SK-N-SH (cell line): ENCODE measurements around the gene LRRC8E. TPM values are rescaled to one million over a fixed set of nuclear protein-coding genes. Genes with fewer than 3 reads are reported as not detected.

Source experiments
- CTCF ChIA-PET: fragments of 300-600, 350-600 bp; formaldehyde crosslinking; extraction: SDS; loops from one replicate; lab custom pipeline; 2021; lab: Yijun Ruan, JAX
- POLR2A ChIA-PET: fragments of 350-600 bp; sonication (Branson Sonifier 250); formaldehyde crosslinking; extraction: SDS; loops from one replicate; lab custom pipeline; 2020; ENCODE audit warnings: antibody characterized with exemption, inconsistent platforms; lab: Yijun Ruan, JAX
- DNase-seq: peaks from one replicate; pipeline ENCODE4 v3.0.0; 2012
- H2AFZ ChIP-seq: fragments of 200-600 bp; sonication (generic); 2 replicates; pipeline ENCODE4 v1.8.1; 2016; ENCODE audit warnings: antibody characterized with exemption, mild to moderate bottlenecking, low read depth
- H3F3A ChIP-seq: fragments of 200-600 bp; sonication (generic); replicated peaks from 2 replicates; pipeline ENCODE3; 2016; ENCODE audit warnings: antibody characterized with exemption, mild to moderate bottlenecking; ENCODE audit not compliant: insufficient read depth
- H3K27ac ChIP-seq, 2 experiments: fragments of 200-500 bp in 1 of 2; fragments of 200-600 bp in 1 of 2; sonication (Bioruptor generic) in 1 of 2; sonication (generic), shearing (Covaris generic) in 1 of 2; 2 replicates each; pipeline versions ENCODE4 v1.5.1 to v1.6.1; 2014 to 2016; ENCODE audit warnings: low read depth in 2 of 2, inconsistent platforms in 1 of 2, low read length in 1 of 2, mild to moderate bottlenecking in 1 of 2, mixed read lengths in 1 of 2
- H3K27me3 ChIP-seq: fragments of 200-600 bp; sonication (generic), shearing (Covaris generic); 2 replicates; pipeline ENCODE4 v1.6.1; 2016; ENCODE audit warnings: mixed run types; ENCODE audit not compliant: insufficient read depth
- H3K36me3 ChIP-seq, 2 experiments: fragments of 200-500 bp in 1 of 2; fragments of 200-600 bp in 1 of 2; sonication (Bioruptor generic) in 1 of 2; sonication (generic) in 1 of 2; replicated peaks in 1 of 2; 2 replicates each; pipeline versions ENCODE3 to v1.5.1; 2014 to 2016; ENCODE audit warnings: low read length in 1 of 2, mild to moderate bottlenecking in 1 of 2; ENCODE audit not compliant: insufficient read depth in 2 of 2, control insufficient read depth in 1 of 2
- H3K4me1 ChIP-seq, 2 experiments: fragments of 200-500 bp in 1 of 2; fragments of 200-600 bp in 1 of 2; sonication (Bioruptor generic) in 1 of 2; sonication (generic), shearing (Covaris generic) in 1 of 2; 2 replicates each; pipeline versions ENCODE4 v1.5.1 to v1.6.1; 2014 to 2016; ENCODE audit warnings: low read depth in 1 of 2, low read length in 1 of 2, mixed run types in 1 of 2; ENCODE audit not compliant: insufficient read depth in 2 of 2, control insufficient read depth in 1 of 2
- H3K4me2 ChIP-seq: fragments of 200-600 bp; sonication (generic), shearing (Covaris generic); 2 replicates; pipeline ENCODE4 v1.6.1; 2017; ENCODE audit warnings: mixed run types
- H3K4me3 ChIP-seq, 2 experiments: fragments of 200-500 bp in 1 of 2; fragments of 200-600 bp in 1 of 2; sonication (Bioruptor generic) in 1 of 2; sonication (generic), shearing (Covaris generic) in 1 of 2; 2 replicates each; pipeline versions ENCODE4 v1.5.1 to v1.8.1; 2014 to 2016; ENCODE audit warnings: low read depth in 2 of 2, inconsistent platforms in 1 of 2, low read length in 1 of 2, mild to moderate bottlenecking in 1 of 2, mixed read lengths in 1 of 2, moderate library complexity in 1 of 2
- H3K79me2 ChIP-seq: fragments of 200-600 bp; sonication (generic); 2 replicates; pipeline ENCODE4 v1.8.1; 2017; ENCODE audit warnings: mild to moderate bottlenecking; ENCODE audit not compliant: insufficient read depth
- H3K9ac ChIP-seq: fragments of 200-600 bp; sonication (generic); 2 replicates; pipeline ENCODE4 v1.6.1; 2017; ENCODE audit warnings: mixed run types
- H3K9me2 ChIP-seq: fragments of 200-600 bp; sonication (generic); 2 replicates; pipeline ENCODE4 v1.6.1; 2017; ENCODE audit warnings: mixed run types
- H3K9me3 ChIP-seq: fragments of 200-600 bp; sonication (generic); 2 replicates; pipeline ENCODE4 v1.6.1; 2017; ENCODE audit warnings: mixed run types, mild to moderate bottlenecking, moderate library complexity
- H4K20me1 ChIP-seq: fragments of 200-600 bp; sonication (generic); 2 replicates; pipeline ENCODE4 v1.6.1; 2017; ENCODE audit warnings: mild to moderate bottlenecking, mixed run types; ENCODE audit not compliant: insufficient read depth
- CHD2 ChIP-seq: fragments of 150-350 bp; IDR thresholded peaks from 2 replicates; pipeline ENCODE4 v1.6.1; 2018; ENCODE audit warnings: low read length; ENCODE audit not compliant: partially characterized antibody
- ELF1 ChIP-seq: IDR thresholded peaks from 2 replicates; pipeline ENCODE4 v1.4.0; 2012
- EP300 ChIP-seq, 2 experiments: IDR thresholded peaks; 2 replicates each; pipeline versions ENCODE4 v1.4.0 to v1.6.1; 2012; ENCODE audit warnings: borderline replicate concordance in 1 of 2, low read depth in 1 of 2, low read length in 1 of 2
- GABPA ChIP-seq: IDR thresholded peaks from 2 replicates; pipeline ENCODE4 v1.4.0; 2012; ENCODE audit warnings: low read depth, mild to moderate bottlenecking
- MEF2A ChIP-seq: IDR thresholded peaks from 2 replicates; pipeline ENCODE4 v1.4.0; 2012; ENCODE audit warnings: low read depth, borderline replicate concordance
- POLR2AphosphoS5 ChIP-seq: IDR thresholded peaks from 2 replicates; pipeline ENCODE4 v1.6.1; 2012; ENCODE audit warnings: low read depth, low read length
- SIN3A ChIP-seq: IDR thresholded peaks from 2 replicates; pipeline ENCODE4 v1.6.1; 2012; ENCODE audit warnings: low read depth, mild to moderate bottlenecking, low read length, moderate library complexity, borderline replicate concordance
- SMC3 ChIP-seq: IDR thresholded peaks from 2 replicates; pipeline ENCODE4 v1.6.1; 2012; ENCODE audit warnings: low read depth, low read length, improper control_type of control experiment
- TEAD4 ChIP-seq: IDR thresholded peaks from 2 replicates; pipeline ENCODE4 v1.4.0; 2012; ENCODE audit warnings: mild to moderate bottlenecking, borderline replicate concordance; ENCODE audit not compliant: insufficient read depth
- YY1 ChIP-seq: IDR thresholded peaks from 2 replicates; pipeline ENCODE4 v1.4.0; 2012; ENCODE audit warnings: low read depth, mild to moderate bottlenecking
- WGBS: methylation state at CpG from one replicate; pipeline ENCODE4 v1.1.6; 2017; ENCODE audit warnings: low lambda C conversion rate; 5-methylcytosine and 5-hydroxymethylcytosine counted together
- polyA plus RNA-seq, 3 experiments: library from polyadenylated mRNA; depleted of rRNA; stranded (reverse); fragments of >200 nt; gene quantifications; 2 replicates each; pipeline ENCODE4 v1.2.3, GENCODE V29; 2012
- TF ChIP-seq, protein P1 (sequence below): fragments of 200-600 bp; sonication (generic); IDR thresholded peaks from 2 replicates; pipeline ENCODE4 v1.6.1; 2017; ENCODE audit warnings: antibody characterized with exemption, mild to moderate bottlenecking, moderate library complexity
- TF ChIP-seq, protein P2 (sequence below): IDR thresholded peaks from 2 replicates; pipeline ENCODE4; 2012
- TF ChIP-seq, protein P3 (sequence below): IDR thresholded peaks from 2 replicates; pipeline ENCODE4 v1.6.1; 2012; ENCODE audit warnings: mild to moderate bottlenecking, low read depth, low read length, moderate library complexity

The LRRC8E gene
- polyA plus RNA-seq, 1 of the 3 experiments (the other 2 are of a cell fraction), result 0.02 TPM

DNA sequence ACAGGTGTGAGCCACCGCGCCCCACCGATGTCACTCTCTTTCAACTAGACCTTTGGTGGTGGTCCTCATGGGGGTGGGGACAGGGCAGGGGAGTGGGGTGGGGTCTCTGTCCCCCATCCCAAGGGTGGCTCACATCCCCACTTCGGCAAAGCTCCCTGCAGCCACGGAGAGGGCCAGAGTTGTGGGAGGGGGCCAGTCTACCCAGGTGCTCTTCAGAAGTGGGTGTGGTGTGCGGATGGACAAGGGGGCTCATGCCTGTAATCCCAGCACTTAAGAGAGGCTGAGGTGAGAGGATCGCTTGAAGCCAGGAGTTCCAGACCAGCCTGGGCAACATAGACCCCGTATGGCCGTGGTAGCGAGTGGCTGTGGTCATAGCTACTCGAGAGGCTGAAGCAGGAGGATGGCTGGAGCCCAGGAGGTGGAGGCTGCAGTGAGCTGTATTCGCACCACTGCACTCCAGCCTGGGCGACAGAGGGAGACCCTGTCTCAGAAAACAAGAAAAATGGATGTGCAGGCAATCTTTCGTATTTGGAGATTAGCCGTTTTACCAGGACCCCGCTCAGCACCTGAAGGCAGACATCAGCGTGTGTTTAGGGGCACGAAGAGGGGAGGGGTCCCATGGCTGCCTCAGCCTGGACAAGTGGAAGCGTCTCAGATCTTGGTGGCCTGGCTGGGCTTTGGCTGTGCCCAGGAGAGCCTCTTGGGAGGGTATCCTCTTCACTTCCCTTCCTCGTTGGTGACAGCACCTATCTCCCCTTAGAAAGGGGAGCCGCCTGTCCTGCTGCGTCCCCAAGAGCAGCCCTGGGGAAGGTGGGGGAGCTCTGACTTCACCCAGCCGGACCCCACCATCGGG lies 27.2 kb downstream of the LRRC8E start:
- no peak overlapping the region for H2AFZ ChIP-seq
- peak overlapping the region; percentile 37 to 43; a peak in 3 of 4 replicates for H3K4me3 ChIP-seq
- peaks cover 0 to 24% of the 10 kb centered on the region in 2 experiments for H3K36me3 ChIP-seq
- H3K9ac ChIP-seq, result no peak overlapping the region
- H3K79me2 ChIP-seq, result no peaks in the 10 kb centered on the region
- POLR2A ChIA-PET, result interaction anchor here (1.8 to 2.2 kb wide), 3 partner anchors 8 to 53 kb away, joined by 4 to 6 read pairs (median 5); partner anchors contain the start of gene MAP2K7
- WGBS, result 66% methylated on average over 18 of the region's 24 CpGs
- H4K20me1 ChIP-seq, result no peaks in the 10 kb centered on the region
- no peaks in the 10 kb centered on the region for H3K9me3 ChIP-seq
- H3F3A ChIP-seq, result peaks cover 10% of the 10 kb centered on the region
- CTCF ChIA-PET, result interaction anchor here (0.6 to 5.0 kb wide), 4 partner anchors 12 to 411 kb away, joined by 3 to 26 read pairs (median 16); partner anchors contain the start of gene MAP2K7
- DNase-seq, result no peak
- no peak for TF ChIP-seq ELF1
- TF ChIP-seq CHD2, result no peak
- TF ChIP-seq POLR2AphosphoS5, result no peak
- TF ChIP-seq, protein P1, sequence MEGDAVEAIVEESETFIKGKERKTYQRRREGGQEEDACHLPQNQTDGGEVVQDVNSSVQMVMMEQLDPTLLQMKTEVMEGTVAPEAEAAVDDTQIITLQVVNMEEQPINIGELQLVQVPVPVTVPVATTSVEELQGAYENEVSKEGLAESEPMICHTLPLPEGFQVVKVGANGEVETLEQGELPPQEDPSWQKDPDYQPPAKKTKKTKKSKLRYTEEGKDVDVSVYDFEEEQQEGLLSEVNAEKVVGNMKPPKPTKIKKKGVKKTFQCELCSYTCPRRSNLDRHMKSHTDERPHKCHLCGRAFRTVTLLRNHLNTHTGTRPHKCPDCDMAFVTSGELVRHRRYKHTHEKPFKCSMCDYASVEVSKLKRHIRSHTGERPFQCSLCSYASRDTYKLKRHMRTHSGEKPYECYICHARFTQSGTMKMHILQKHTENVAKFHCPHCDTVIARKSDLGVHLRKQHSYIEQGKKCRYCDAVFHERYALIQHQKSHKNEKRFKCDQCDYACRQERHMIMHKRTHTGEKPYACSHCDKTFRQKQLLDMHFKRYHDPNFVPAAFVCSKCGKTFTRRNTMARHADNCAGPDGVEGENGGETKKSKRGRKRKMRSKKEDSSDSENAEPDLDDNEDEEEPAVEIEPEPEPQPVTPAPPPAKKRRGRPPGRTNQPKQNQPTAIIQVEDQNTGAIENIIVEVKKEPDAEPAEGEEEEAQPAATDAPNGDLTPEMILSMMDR, result no peak
- no peak for TF ChIP-seq MEF2A
- TF ChIP-seq TEAD4, result no peak
- TF ChIP-seq YY1, result no peak
- TF ChIP-seq EP300 (IDR thresholded peaks at IDR 0.05; ENCODE audit: borderline replicate concordance in 1 of 2, low read depth in 1 of 2, low read length in 1 of 2), result no peak
- TF ChIP-seq GABPA, result no peak
- TF ChIP-seq, protein P2, sequence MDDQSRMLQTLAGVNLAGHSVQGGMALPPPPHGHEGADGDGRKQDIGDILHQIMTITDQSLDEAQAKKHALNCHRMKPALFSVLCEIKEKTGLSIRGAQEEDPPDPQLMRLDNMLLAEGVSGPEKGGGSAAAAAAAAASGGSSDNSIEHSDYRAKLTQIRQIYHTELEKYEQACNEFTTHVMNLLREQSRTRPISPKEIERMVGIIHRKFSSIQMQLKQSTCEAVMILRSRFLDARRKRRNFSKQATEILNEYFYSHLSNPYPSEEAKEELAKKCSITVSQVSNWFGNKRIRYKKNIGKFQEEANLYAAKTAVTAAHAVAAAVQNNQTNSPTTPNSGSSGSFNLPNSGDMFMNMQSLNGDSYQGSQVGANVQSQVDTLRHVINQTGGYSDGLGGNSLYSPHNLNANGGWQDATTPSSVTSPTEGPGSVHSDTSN, result no peak
- no peak for TF ChIP-seq SIN3A
- TF ChIP-seq SMC3, result no peak
- TF ChIP-seq, protein P3, sequence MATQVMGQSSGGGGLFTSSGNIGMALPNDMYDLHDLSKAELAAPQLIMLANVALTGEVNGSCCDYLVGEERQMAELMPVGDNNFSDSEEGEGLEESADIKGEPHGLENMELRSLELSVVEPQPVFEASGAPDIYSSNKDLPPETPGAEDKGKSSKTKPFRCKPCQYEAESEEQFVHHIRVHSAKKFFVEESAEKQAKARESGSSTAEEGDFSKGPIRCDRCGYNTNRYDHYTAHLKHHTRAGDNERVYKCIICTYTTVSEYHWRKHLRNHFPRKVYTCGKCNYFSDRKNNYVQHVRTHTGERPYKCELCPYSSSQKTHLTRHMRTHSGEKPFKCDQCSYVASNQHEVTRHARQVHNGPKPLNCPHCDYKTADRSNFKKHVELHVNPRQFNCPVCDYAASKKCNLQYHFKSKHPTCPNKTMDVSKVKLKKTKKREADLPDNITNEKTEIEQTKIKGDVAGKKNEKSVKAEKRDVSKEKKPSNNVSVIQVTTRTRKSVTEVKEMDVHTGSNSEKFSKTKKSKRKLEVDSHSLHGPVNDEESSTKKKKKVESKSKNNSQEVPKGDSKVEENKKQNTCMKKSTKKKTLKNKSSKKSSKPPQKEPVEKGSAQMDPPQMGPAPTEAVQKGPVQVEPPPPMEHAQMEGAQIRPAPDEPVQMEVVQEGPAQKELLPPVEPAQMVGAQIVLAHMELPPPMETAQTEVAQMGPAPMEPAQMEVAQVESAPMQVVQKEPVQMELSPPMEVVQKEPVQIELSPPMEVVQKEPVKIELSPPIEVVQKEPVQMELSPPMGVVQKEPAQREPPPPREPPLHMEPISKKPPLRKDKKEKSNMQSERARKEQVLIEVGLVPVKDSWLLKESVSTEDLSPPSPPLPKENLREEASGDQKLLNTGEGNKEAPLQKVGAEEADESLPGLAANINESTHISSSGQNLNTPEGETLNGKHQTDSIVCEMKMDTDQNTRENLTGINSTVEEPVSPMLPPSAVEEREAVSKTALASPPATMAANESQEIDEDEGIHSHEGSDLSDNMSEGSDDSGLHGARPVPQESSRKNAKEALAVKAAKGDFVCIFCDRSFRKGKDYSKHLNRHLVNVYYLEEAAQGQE, result no peak
- TF ChIP-seq, all 33 proteins: peak for 0
- H3K4me2 ChIP-seq, result peak overlapping the region; percentile 57
- peaks cover 0 to 14% of the 10 kb centered on the region in 2 experiments; a peak in 2 of 4 replicates for H3K4me1 ChIP-seq
- H3K27ac ChIP-seq, result no peak overlapping the region
- H3K9me2 ChIP-seq, result no peaks in the 10 kb centered on the region
- H3K27me3 ChIP-seq, result peaks cover 7% of the 10 kb centered on the region; the same call in 1 of the 2 replicates
